Measurements from ENCODE around the gene PARD3B.
"Not testable (repeated sequence)": the region's sequence is repeated elsewhere in the genome, so short reads cannot be mapped to it uniquely, and the experiment has no call there.

The PARD3B gene

GRCh38 chr2:205210494-205210893 lies 665.2 kb downstream of the PARD3B start:
- Mint-ChIP-seq H3K27ac (no peak overlapping the region), H3K4me3 (no peak overlapping the region), H3K36me3 (ENCODE audit: low read depth) (peaks cover 3% of the 10 kb centered on the region), H3K4me1 (no peaks in the 10 kb centered on the region), H3K9me3 (no peaks in the 10 kb centered on the region), H3K27me3 (ENCODE audit: low read depth) (no peaks in the 10 kb centered on the region)
- no peak for TF ChIP-seq CTCF (IDR thresholded peaks at IDR 0.05; ENCODE audit: unreplicated experiment in 3 of 3)

DNA sequence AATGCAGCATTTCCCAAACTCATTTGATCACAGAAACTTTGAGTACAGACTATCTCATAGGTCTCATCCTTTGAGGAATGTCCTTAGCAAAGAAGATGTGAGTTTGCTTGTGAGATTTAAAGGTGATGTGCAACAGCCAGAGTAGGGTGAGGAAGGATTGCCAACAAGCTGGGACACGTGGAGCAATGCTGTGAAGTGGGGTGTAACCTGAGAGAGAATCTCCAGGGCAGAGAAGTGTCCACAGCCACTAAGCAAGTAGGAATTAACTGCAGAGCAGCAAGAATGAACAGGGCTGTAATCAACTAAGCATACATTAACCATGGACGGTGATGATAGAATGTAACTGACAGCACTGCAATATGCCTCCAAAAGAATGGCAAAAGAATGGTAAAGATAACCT lies 667.1 kb downstream of the PARD3B start:
- no peak overlapping the region for H3K4me3 Mint-ChIP-seq
- H3K27ac Mint-ChIP-seq: no peak overlapping the region
- no peaks in the 10 kb centered on the region for H3K9me3 Mint-ChIP-seq

GRCh38 chr2:205216092-205216491 lies 670.8 kb downstream of the PARD3B start:
- H3K27ac Mint-ChIP-seq: no peak overlapping the region
- no peak for TF ChIP-seq CTCF (IDR thresholded peaks at IDR 0.05; ENCODE audit: unreplicated experiment in 3 of 3)
- H3K4me1 Mint-ChIP-seq: peaks cover 5% of the 10 kb centered on the region
- no peaks in the 10 kb centered on the region for H3K27me3 Mint-ChIP-seq (ENCODE audit: low read depth)
- H3K4me3 Mint-ChIP-seq: no peak overlapping the region
- no peaks in the 10 kb centered on the region for H3K36me3 Mint-ChIP-seq (ENCODE audit: low read depth)
- H3K9me3 Mint-ChIP-seq: no peaks in the 10 kb centered on the region

More for the DNA sequence above, 667.1 kb downstream of the PARD3B start:
- Mint-ChIP-seq H3K27me3 (ENCODE audit: low read depth) (no peaks in the 10 kb centered on the region), H3K4me1 (peaks cover 5% of the 10 kb centered on the region), H3K36me3 (ENCODE audit: low read depth) (no peaks in the 10 kb centered on the region)
- TF ChIP-seq CTCF (IDR thresholded peaks at IDR 0.05; ENCODE audit: unreplicated experiment in 3 of 3): no peak

- TF ChIP-seq CTCF (IDR thresholded peaks at IDR 0.05; ENCODE audit: unreplicated experiment in 3 of 3): no peak
- H3K4me3 Mint-ChIP-seq: no peak overlapping the region
- H3K4me1 Mint-ChIP-seq: peaks cover 5% of the 10 kb centered on the region
- no peaks in the 10 kb centered on the region for H3K9me3 Mint-ChIP-seq
- H3K36me3 Mint-ChIP-seq (ENCODE audit: low read depth): no peaks in the 10 kb centered on the region
- no peak overlapping the region for H3K27ac Mint-ChIP-seq
- no peaks in the 10 kb centered on the region for H3K27me3 Mint-ChIP-seq (ENCODE audit: low read depth)
Observed at GRCh38 chr2:205216580-205216979, 671.3 kb downstream of the PARD3B start.

DNA sequence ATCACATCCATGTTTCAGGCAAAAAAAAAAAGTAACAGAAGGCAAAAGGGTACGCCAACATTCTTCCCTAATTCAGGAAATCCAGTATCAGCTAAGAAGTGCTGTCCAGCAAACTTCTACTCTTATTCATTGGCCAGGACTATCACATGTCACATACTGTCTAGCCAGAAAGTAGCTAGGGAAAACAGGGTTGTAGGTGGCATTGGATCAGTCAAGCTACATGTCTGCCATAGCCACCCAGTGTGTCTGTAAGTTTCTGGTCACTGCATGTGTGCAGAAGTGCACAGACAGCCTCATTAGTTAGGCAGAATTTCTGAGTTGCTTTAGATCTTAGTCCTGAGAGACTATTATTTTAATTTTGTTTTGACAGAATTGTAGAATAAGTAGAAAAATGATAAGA lies 671.7 kb downstream of the PARD3B start:
- Mint-ChIP-seq H3K4me1 (peaks cover 5% of the 10 kb centered on the region), H3K27ac (no peak overlapping the region), H3K4me3 (no peak overlapping the region), H3K27me3 (ENCODE audit: low read depth) (no peaks in the 10 kb centered on the region), H3K9me3 (no peaks in the 10 kb centered on the region), H3K36me3 (ENCODE audit: low read depth) (no peaks in the 10 kb centered on the region)
- no peak for TF ChIP-seq CTCF (IDR thresholded peaks at IDR 0.05; ENCODE audit: unreplicated experiment in 3 of 3)

GRCh38 chr2:205218056-205218455 lies 672.8 kb downstream of the PARD3B start:
- no peak for TF ChIP-seq CTCF (IDR thresholded peaks at IDR 0.05; ENCODE audit: unreplicated experiment in 3 of 3)
- Mint-ChIP-seq H3K9me3 (no peaks in the 10 kb centered on the region), H3K36me3 (ENCODE audit: low read depth) (peaks cover 1% of the 10 kb centered on the region), H3K4me1 (peaks cover 5% of the 10 kb centered on the region), H3K4me3 (no peak overlapping the region), H3K27ac (no peak overlapping the region), H3K27me3 (ENCODE audit: low read depth) (no peaks in the 10 kb centered on the region)

DNA sequence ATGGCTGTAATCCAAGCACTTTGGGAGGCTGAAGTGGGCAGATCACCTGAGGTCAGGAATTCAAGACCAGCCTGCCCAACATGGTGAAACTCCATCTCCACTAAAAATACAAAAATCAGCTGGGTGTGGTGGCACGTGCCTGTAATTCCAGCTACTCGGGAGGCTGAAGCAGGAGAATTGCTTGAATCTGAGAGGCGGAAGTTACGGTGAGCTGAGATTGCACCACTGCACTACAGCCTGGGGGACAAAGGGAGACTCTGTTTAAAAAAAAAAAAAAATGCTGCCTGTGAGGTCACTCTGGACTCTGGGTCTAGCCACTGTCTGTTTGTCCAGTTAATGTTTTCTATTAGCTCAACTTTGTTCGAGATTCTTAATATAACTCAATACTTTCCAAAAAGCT lies 673.5 kb downstream of the PARD3B start:
- not testable (repeated sequence) for H3K4me3 Mint-ChIP-seq; H3K27me3 Mint-ChIP-seq (ENCODE audit: low read depth); H3K27ac Mint-ChIP-seq; H3K4me1 Mint-ChIP-seq; H3K36me3 Mint-ChIP-seq (ENCODE audit: low read depth); H3K9me3 Mint-ChIP-seq

All from nephron (organoid).